HepG2 (cell line): ENCODE results near the gene PIEZO1. TPM values are rescaled to one million over a fixed set of nuclear protein-coding genes. Genes with fewer than 3 reads are reported as not detected.
A peak's percentile ranks its signal among the peaks of the same experiment; 100 is the strongest.

Source experiments
- ARID4A ChIP-seq: sonication (generic); formaldehyde crosslinking; IDR thresholded peaks from 2 replicates; pipeline ENCODE4 v1.5.0; 2020; ENCODE audit warnings: mild to moderate bottlenecking, missing genetic modification reagents, borderline replicate concordance
- ATF7-NPFF ChIP-seq: sonication (generic); formaldehyde crosslinking; IDR thresholded peaks from 2 replicates; pipeline ENCODE4 v1.8.1; 2023; ENCODE audit warnings: mild to moderate bottlenecking, low read depth, missing genetic modification reagents, moderate library complexity
- HNRNPLL ChIP-seq: fragments of 200-400 bp; formaldehyde crosslinking; IDR thresholded peaks from 2 replicates; pipeline ENCODE4 v1.6.1; 2017; ENCODE audit warnings: mild to moderate bottlenecking, low read depth, low read length; ENCODE audit not compliant: poor library complexity, severe bottlenecking
- KLF6 ChIP-seq: IDR thresholded peaks from 2 replicates; pipeline ENCODE4 v1.8.0; 2016; ENCODE audit warnings: missing biosample characterization, missing genetic modification reagents
- NFIC ChIP-seq: IDR thresholded peaks from 2 replicates; pipeline ENCODE4 v1.6.1; 2012; ENCODE audit warnings: mild to moderate bottlenecking, low read length, inconsistent platforms
- PCBP1 ChIP-seq: fragments of 200-400 bp; formaldehyde crosslinking; IDR thresholded peaks from 2 replicates; pipeline ENCODE4 v1.6.1; 2017; ENCODE audit warnings: mild to moderate bottlenecking, low read depth, low read length, borderline replicate concordance
- PRMT3 ChIP-seq: sonication (generic); formaldehyde crosslinking; IDR thresholded peaks from 2 replicates; pipeline ENCODE4 v1.8.1; 2022; ENCODE audit warnings: low read depth, mild to moderate bottlenecking, moderate library complexity, missing genetic modification reagents, borderline replicate concordance
- SNAPC5 ChIP-seq: sonication (generic); formaldehyde crosslinking; IDR thresholded peaks from 2 replicates; pipeline ENCODE4 v1.8.1; 2023; ENCODE audit warnings: mild to moderate bottlenecking, missing genetic modification reagents, borderline replicate concordance
- ZBTB4 ChIP-seq: sonication (generic); formaldehyde crosslinking; IDR thresholded peaks from 2 replicates; pipeline ENCODE4 v1.4.0; 2020; ENCODE audit warnings: missing genetic modification reagents, mild to moderate bottlenecking, borderline replicate concordance
- ZNF136 ChIP-seq: sonication (generic); formaldehyde crosslinking; IDR thresholded peaks from 2 replicates; pipeline ENCODE4 v1.8.1; 2022; ENCODE audit warnings: low read depth, mild to moderate bottlenecking, moderate library complexity, missing genetic modification reagents
- ZNF235 ChIP-seq: sonication (generic); formaldehyde crosslinking; IDR thresholded peaks from 2 replicates; pipeline ENCODE4 v1.8.1; 2023; ENCODE audit warnings: mild to moderate bottlenecking, missing genetic modification reagents, borderline replicate concordance
- ZNF432 ChIP-seq: sonication (generic); formaldehyde crosslinking; IDR thresholded peaks from 2 replicates; pipeline ENCODE4 v1.5.0; 2020; ENCODE audit warnings: missing genetic modification reagents, mild to moderate bottlenecking, borderline replicate concordance
- ZNF44 ChIP-seq: sonication (generic); formaldehyde crosslinking; IDR thresholded peaks from 2 replicates; pipeline ENCODE4 v1.5.1; 2020; ENCODE audit warnings: mild to moderate bottlenecking, missing genetic modification reagents
- ZNF510 ChIP-seq: sonication (generic); formaldehyde crosslinking; IDR thresholded peaks from 2 replicates; pipeline ENCODE4 v1.4.0; 2020; ENCODE audit warnings: low read depth, mild to moderate bottlenecking, missing genetic modification reagents
- ZNF687 ChIP-seq: sonication (generic); formaldehyde crosslinking; IDR thresholded peaks from 2 replicates; pipeline ENCODE4 v1.5.1; 2020; ENCODE audit warnings: mild to moderate bottlenecking, missing genetic modification reagents, moderate library complexity
- polyA plus RNA-seq, 8 experiments: library from polyadenylated mRNA; depleted of rRNA in 3 of 8; stranded (reverse) in 7 of 8; unstranded in 1 of 8; fragments of >200 nt; fragmentation: Illumina TruSeq in 4 of 8; extraction: Trizol in 4 of 8; gene quantifications; 2 replicates each; pipeline versions ENCODE4 v1.2.1 to v1.2.3, GENCODE V29; 2011 to 2016; ENCODE audit warnings: low read depth in 4 of 8, missing spikeins in 1 of 8, mixed read lengths in 1 of 8; ENCODE audit not compliant: insufficient read depth in 1 of 8
- total RNA-seq, 5 experiments: library from RNA; depleted of rRNA; stranded (reverse); fragments of >200 nt; fragmentation: Illumina TruSeq; extraction: Trizol; gene quantifications; 2 replicates each; pipeline ENCODE4 v1.2.3, GENCODE V29; 2016; ENCODE audit warnings: low read depth in 1 of 5

The PIEZO1 gene
- total and polyA plus RNA-seq, 2 of the 13 experiments (the other 11 are each of a cell fraction or from before 2014, with no cell fraction given) = 67.9 to 85.0 TPM

GRCh38 chr16:88792668-88793250 is 7.7 kb upstream of the PIEZO1 start (continued):
- no peak for TF ChIP-seq ZBTB4
- no peak for TF ChIP-seq ARID4A (CRISPR knock-in tag)
- no peak for TF ChIP-seq ZNF510
- no peak for TF ChIP-seq ZNF235
- no peak for TF ChIP-seq HNRNPLL
- TF ChIP-seq SNAPC5 = no peak
- TF ChIP-seq ZNF44 = 0 out of 2 replicates have a peak, but pooled peaks have one; percentile 2
- TF ChIP-seq ZNF136 = no peak
- no peak for TF ChIP-seq ZNF687 (CRISPR knock-in tag)
- TF ChIP-seq KLF6 (CRISPR knock-in tag) = no peak
- no peak; the same call in 1 of the 2 replicates for TF ChIP-seq ATF7-NPFF (CRISPR knock-in tag)
- no peak for TF ChIP-seq PRMT3 (CRISPR knock-in tag)
- TF ChIP-seq ZNF432 (CRISPR knock-in tag) = no peak
- TF ChIP-seq NFIC = no peak
- peak; percentile 45; the same call in 1 of the 2 replicates for TF ChIP-seq PCBP1
